GM12878 (cell line): ENCODE results near the gene HSCB. TPM values are rescaled to one million over a fixed set of nuclear protein-coding genes. Genes with fewer than 3 reads are reported as not detected.
"Not testable (repeated sequence)": the region's sequence is repeated elsewhere in the genome, so short reads cannot be mapped to it uniquely, and the experiment has no call there.

Experiments used
- ATAC-seq: fragments of 200-7000 bp; cut with Tn5 transposase; 3 replicates; pipeline ENCODE4 v1.9.1; 2020; ENCODE audit warnings: mild to moderate bottlenecking, moderate library complexity
- BruUV-seq: library from RNA; stranded (reverse); fragments of 400-500 nt; replicated peaks from 2 replicates; lab custom pipeline; 2021; lab: Mats Ljungman, UMichigan
- CTCF ChIA-PET: fragments of 300-600 bp; sonication (Branson Sonifier 250); formaldehyde crosslinking; extraction: SDS; loops from one replicate; lab custom pipeline; 2021; ENCODE audit warnings: inconsistent platforms; lab: Yijun Ruan, JAX
- POLR2A ChIA-PET: fragments of 350-600 bp; formaldehyde crosslinking; extraction: SDS; loops from one replicate; lab custom pipeline; 2021; ENCODE audit warnings: inconsistent platforms; lab: Charles Lee
- RAD21 ChIA-PET: fragments of 300-600 bp; sonication (Branson Sonifier 250); formaldehyde crosslinking; loops from one replicate; lab custom pipeline; 2023; ENCODE audit warnings: antibody characterized with exemption; ENCODE audit not compliant: unreplicated experiment; lab: Charles Lee
- SMC1A ChIA-PET: fragments of 300-600 bp; sonication (Branson Sonifier 250); formaldehyde crosslinking; loops from one replicate; lab custom pipeline; 2023; ENCODE audit not compliant: unreplicated experiment, uncharacterized antibody; lab: Charles Lee
- DNase-seq: peaks from one replicate; pipeline ENCODE4 v3.0.0-alpha.2; 2011; ENCODE audit warnings: low read depth, low spot score
- FAIRE-seq: peaks from 3 replicates; lab custom pipeline; 2011; peaks lifted over from hg19 to GRCh38; lab: Jason Lieb, UNC
- H2AFZ ChIP-seq: 2 replicates; pipeline ENCODE4 v1.6.0; 2011; ENCODE audit warnings: low read depth, low read length, control low read depth; ENCODE audit not compliant: control insufficient read depth
- H3K27ac ChIP-seq: 2 replicates; pipeline ENCODE4 v1.5.1; 2011; ENCODE audit warnings: control low read depth; ENCODE audit not compliant: control insufficient read depth, insufficient read depth
- H3K27me3 ChIP-seq, 2 experiments: replicated peaks in 1 of 2; 2 replicates each; pipeline versions ENCODE4 v1.6.0 to v1.6.1; 2011; ENCODE audit warnings: low read length in 1 of 2; ENCODE audit not compliant: control insufficient read depth in 2 of 2, insufficient read depth in 2 of 2
- H3K36me3 ChIP-seq, 2 experiments: 2 replicates each; pipeline ENCODE4 v1.5.1; 2011; ENCODE audit warnings: low read length in 1 of 2; ENCODE audit not compliant: control insufficient read depth in 2 of 2, insufficient read depth in 2 of 2
- H3K4me1 ChIP-seq: 2 replicates; pipeline ENCODE4 v1.6.1; 2011; ENCODE audit warnings: mild to moderate bottlenecking, low read length, moderate library complexity, mixed read lengths; ENCODE audit not compliant: control insufficient read depth, insufficient read depth
- H3K4me2 ChIP-seq: 2 replicates; pipeline ENCODE4 v1.6.0; 2011; ENCODE audit warnings: control low read depth; ENCODE audit not compliant: control insufficient read depth, insufficient read depth
- H3K4me3 ChIP-seq: fragments of 200-600 bp; sonication (generic); 2 replicates; pipeline ENCODE4 v1.5.1; 2016
- H3K79me2 ChIP-seq: 2 replicates; pipeline ENCODE4 v1.6.0; 2011; ENCODE audit warnings: low read length; ENCODE audit not compliant: control insufficient read depth, insufficient read depth
- H3K9ac ChIP-seq: 2 replicates; pipeline ENCODE4 v1.8.0; 2011; ENCODE audit warnings: low read length, control low read depth, mixed read lengths; ENCODE audit not compliant: control insufficient read depth, insufficient read depth
- H3K9me3 ChIP-seq: replicated peaks from 3 replicates; pipeline ENCODE4 v1.5.1; 2011; ENCODE audit warnings: mild to moderate bottlenecking, low read length; ENCODE audit not compliant: control insufficient read depth, insufficient read depth
- H4K20me1 ChIP-seq: 2 replicates; pipeline ENCODE4 v1.6.0; 2011; ENCODE audit not compliant: control insufficient read depth, insufficient read depth
- BACH1 ChIP-seq: fragments of 450-650 bp; IDR thresholded peaks from 2 replicates; pipeline ENCODE4 v1.6.1; 2017; ENCODE audit warnings: mild to moderate bottlenecking, borderline replicate concordance
- CHD4 ChIP-seq: fragments of 200-600 bp; sonication (generic); IDR thresholded peaks from 2 replicates; pipeline ENCODE4 v1.6.1; 2016; ENCODE audit warnings: mild to moderate bottlenecking
- HDAC6 ChIP-seq: fragments of 200-600 bp; sonication (generic); IDR thresholded peaks from one replicate; pipeline ENCODE4 v1.8.0; 2017; ENCODE audit warnings: antibody characterized with exemption; ENCODE audit not compliant: unreplicated experiment
- POLR2AphosphoS2 ChIP-seq: IDR thresholded peaks from 2 replicates; pipeline ENCODE4 v1.6.1; 2011; ENCODE audit warnings: low read depth, mild to moderate bottlenecking, low read length, improper control_type of control experiment, moderate library complexity
- SPI1 ChIP-seq: IDR thresholded peaks from 2 replicates; pipeline ENCODE4 v1.6.1; 2011; ENCODE audit warnings: low read depth, mild to moderate bottlenecking, low read length, moderate library complexity, borderline replicate concordance; ENCODE audit not compliant: insufficient read depth
- TBL1XR1 ChIP-seq: IDR thresholded peaks from 2 replicates; pipeline ENCODE4 v1.6.1; 2012; ENCODE audit warnings: low read depth, low read length, improper control_type of control experiment
- ZNF217 ChIP-seq: fragments of 450-650 bp; IDR thresholded peaks from 2 replicates; pipeline ENCODE4 v1.6.1; 2017; ENCODE audit warnings: antibody characterized with exemption, mild to moderate bottlenecking
- WGBS: methylation state at CpG from one replicate; pipeline ENCODE4 v1.1.6; 2016; ENCODE audit warnings: low lambda C conversion rate; ENCODE audit not compliant: insufficient replicate concordance, insufficient coverage; ENCODE audit errors: missing lambda C conversion rate; 5-methylcytosine and 5-hydroxymethylcytosine counted together
- in situ Hi-C: fragments of 300-500 bp; cut with MboI; formaldehyde crosslinking; loops from 9 replicates; pipeline ENCODE4 v1.14.3; 2018; ENCODE audit warnings: mixed read lengths
- intact Hi-C: fragments of 100-400 bp; cut with micrococcal nuclease; formaldehyde crosslinking; loops from one replicate; pipeline ENCODE4 v1.14.2; 2022; ENCODE audit not compliant: unreplicated experiment
- polyA plus RNA-seq, 11 experiments: library from polyadenylated mRNA; depleted of rRNA in 4 of 11; unstranded in 6 of 11; stranded (reverse) in 5 of 11; fragments of >200 nt; fragmentation: Nextera tagmentation in 4 of 11; fragmentation: Illumina TruSeq in 1 of 11; extraction: Ambion mirVana in 4 of 11; extraction: Trizol in 1 of 11; gene quantifications; 1 replicate in 1 of 11; 2 replicates in 10 of 11; pipeline versions ENCODE4 v1.2.1 to v1.2.3, GENCODE V29; 2011 to 2016; ENCODE audit warnings: inconsistent platforms in 2 of 11, missing spikeins in 2 of 11, low read depth in 1 of 11
- total RNA-seq, 4 experiments: library from RNA; depleted of rRNA in 3 of 4; stranded (reverse); fragments of >200 nt in 3 of 4; fragmentation: Illumina TruSeq in 1 of 4; extraction: Trizol in 1 of 4; gene quantifications; 2 replicates each; pipeline versions ENCODE4 v1.2.1 to v1.2.3, GENCODE V29; 2013 to 2021
- TF ChIP-seq, protein P1 (sequence below): IDR thresholded peaks from 2 replicates; pipeline ENCODE4 v1.6.1; 2012; ENCODE audit warnings: low read depth, low read length, improper control_type of control experiment
- TF ChIP-seq, protein P2 (sequence below): fragments of 450-650 bp; IDR thresholded peaks from 2 replicates; pipeline ENCODE4 v1.6.1; 2017; ENCODE audit warnings: mild to moderate bottlenecking

Gene HSCB
- total and polyA plus RNA-seq, 10 of the 15 experiments (the other 5 are each of a cell fraction or from before 2014, with no cell fraction given), result 10.6 to 28.4 (median 20.8) TPM

DNA sequence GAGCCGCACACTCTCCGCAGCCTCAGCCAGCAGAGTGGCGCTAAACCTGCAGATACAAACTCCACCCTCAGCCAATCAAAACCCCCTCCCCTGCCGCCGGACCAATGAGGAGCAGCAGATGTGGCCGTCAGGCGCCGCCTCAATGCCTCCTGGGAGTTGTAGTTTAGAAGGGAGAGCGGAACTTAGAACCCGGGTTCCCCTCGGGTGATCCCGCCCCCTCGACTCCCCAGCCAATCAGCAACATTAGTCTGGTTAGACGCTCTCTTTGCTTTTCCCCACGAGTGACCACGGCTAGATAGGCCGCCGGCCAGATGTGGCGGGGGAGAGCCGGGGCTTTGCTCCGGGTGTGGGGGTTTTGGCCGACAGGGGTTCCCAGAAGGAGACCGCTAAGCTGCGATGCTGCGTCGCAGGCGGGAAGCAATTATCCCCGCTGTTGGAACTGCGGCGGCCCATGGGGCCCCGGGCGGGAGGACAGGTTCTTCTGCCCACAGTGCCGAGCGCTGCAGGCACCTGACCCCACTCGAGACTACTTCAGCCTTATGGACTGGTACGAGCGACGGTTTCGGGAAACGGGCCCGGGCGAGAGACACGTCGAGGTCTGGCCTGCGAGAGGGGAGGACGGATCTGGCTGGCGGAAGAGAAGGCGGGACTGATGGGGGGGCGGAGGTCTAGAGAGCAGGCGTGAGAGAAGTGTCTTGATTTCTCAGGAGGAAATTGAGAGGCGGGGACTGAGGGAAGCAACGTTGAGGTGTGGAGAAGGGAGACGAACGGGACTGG is at the start of gene HSCB, which contains the start of gene CHEK2 (continued):
- TF ChIP-seq POLR2AphosphoS2 (peak; percentile 71; the same call in 1 of the 2 replicates), BACH1 (peak; percentile 86; the same call in 1 of the 2 replicates), HDAC6 (no peak), ZNF217 (0 out of 2 replicates have a peak, but pooled peaks have one; percentile 2), SPI1 (peak; percentile 36; the same call in 1 of the 2 replicates), TBL1XR1 (0 out of 2 replicates have a peak, but pooled peaks have one; percentile 26), CHD4 (no peak)
- TF ChIP-seq, protein P1, sequence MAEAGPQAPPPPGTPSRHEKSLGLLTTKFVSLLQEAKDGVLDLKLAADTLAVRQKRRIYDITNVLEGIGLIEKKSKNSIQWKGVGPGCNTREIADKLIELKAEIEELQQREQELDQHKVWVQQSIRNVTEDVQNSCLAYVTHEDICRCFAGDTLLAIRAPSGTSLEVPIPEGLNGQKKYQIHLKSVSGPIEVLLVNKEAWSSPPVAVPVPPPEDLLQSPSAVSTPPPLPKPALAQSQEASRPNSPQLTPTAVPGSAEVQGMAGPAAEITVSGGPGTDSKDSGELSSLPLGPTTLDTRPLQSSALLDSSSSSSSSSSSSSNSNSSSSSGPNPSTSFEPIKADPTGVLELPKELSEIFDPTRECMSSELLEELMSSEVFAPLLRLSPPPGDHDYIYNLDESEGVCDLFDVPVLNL, result peak; percentile 94
- TF ChIP-seq, protein P2, sequence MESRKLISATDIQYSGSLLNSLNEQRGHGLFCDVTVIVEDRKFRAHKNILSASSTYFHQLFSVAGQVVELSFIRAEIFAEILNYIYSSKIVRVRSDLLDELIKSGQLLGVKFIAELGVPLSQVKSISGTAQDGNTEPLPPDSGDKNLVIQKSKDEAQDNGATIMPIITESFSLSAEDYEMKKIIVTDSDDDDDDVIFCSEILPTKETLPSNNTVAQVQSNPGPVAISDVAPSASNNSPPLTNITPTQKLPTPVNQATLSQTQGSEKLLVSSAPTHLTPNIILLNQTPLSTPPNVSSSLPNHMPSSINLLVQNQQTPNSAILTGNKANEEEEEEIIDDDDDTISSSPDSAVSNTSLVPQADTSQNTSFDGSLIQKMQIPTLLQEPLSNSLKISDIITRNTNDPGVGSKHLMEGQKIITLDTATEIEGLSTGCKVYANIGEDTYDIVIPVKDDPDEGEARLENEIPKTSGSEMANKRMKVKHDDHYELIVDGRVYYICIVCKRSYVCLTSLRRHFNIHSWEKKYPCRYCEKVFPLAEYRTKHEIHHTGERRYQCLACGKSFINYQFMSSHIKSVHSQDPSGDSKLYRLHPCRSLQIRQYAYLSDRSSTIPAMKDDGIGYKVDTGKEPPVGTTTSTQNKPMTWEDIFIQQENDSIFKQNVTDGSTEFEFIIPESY, result no peak

DNA sequence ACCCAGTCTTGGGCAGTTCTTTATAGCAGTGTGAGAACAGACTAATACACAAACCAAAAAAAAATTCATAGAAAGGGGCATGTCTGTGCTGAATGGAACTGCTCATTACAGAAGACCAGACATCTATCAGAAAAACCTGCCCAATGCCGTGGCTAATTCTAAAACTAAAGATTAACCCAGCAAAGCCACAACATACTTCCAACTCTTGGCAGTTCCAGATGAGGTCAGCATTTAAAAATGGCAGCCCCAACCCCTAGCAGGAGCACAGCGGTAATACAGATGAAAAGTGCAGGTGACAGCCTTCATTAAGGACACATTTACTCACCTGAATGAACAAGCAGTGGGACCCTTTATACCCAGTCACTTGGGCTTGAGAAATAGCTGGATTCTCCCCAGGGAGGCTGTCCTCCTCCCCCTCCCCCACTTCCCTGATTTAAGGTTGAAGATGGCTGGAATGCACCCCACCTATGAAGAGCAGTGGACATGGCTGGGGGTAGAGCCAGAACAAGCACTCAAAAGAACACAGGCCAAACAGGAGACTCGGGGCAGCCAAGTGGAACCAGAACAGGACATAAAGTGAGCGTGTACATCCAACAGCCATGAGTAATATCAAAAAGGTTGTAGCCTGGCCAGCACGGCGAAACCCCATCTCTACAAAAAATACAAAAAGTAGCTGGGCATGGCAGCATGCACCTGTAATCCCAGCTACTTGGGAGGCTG is 48.6 kb upstream of the HSCB start:
- H3K4me2 ChIP-seq, FAIRE-seq, ATAC-seq, H2AFZ ChIP-seq, H3K36me3 ChIP-seq, intact Hi-C loops, H4K20me1 ChIP-seq, H3K27me3 ChIP-seq, CTCF ChIA-PET, RAD21 ChIA-PET, H3K9me3 ChIP-seq, H3K9ac ChIP-seq, DNase-seq, H3K27ac ChIP-seq, H3K4me3 ChIP-seq, BruUV-seq, H3K79me2 ChIP-seq, H3K4me1 ChIP-seq, POLR2A ChIA-PET: not testable (repeated sequence)
- 88% methylated on average over 6 of the region's 6 CpGs for WGBS
- SMC1A ChIA-PET, result interaction anchor here (0.6 kb wide), 1 partner anchor 18 kb away, joined by 4 read pairs; no protein-coding TSS in a partner anchor
- in situ Hi-C loops, result loop anchor here (5.0 kb wide), 1 partner anchor 41 kb away; no protein-coding TSS in a partner anchor
